Activated naive CD4-positive, alpha-beta T cell treated with anti-CD3 and anti-CD28 coated beads, Interleukin-2, amount 10 ng/mL, durations not matched to agents 5 hours and 36 hours (primary cell): Measurements from ENCODE around the gene CCL5. TPM values are rescaled to one million over a fixed set of nuclear protein-coding genes. Genes with fewer than 3 reads are reported as not detected.

Experiments
- total RNA-seq, 2 experiments: library from RNA; stranded (reverse); gene quantifications; one replicate each; pipeline ENCODE4 v1.2.3, GENCODE V29; 2021

The CCL5 gene
- total RNA-seq, result 10 to 100 TPM; 30.5 to 32.7 TPM

GRCh38 chr17:35879773-35880654 is at the start of gene CCL5:
Gene CCL5, minus strand, starts transcription at chr17:35880360.

GRCh38 chr17:35868737-35869136 is 11.4 kb downstream of the CCL5 start, which contains the start of gene HEATR9:
Gene HEATR9, minus strand, starts transcription at chr17:35868891. Its CDS starts 149 bp downstream, at chr17:35868742.

Other genes starting within 250 kb of the CCL5 start
- under 1 TPM in 1 of 2 experiments, not detected in 1; 0.39 TPM for gene RASL10B, start 148.7 kb downstream of the CCL5 start, total RNA-seq
- not detected for gene GAS2L2, start 127.1 kb downstream of the CCL5 start, total RNA-seq
- not detected for gene C17orf50, start 119.5 kb downstream of the CCL5 start, total RNA-seq
- under 1 TPM in 1 of 2 experiments, not detected in 1; 0.43 TPM for gene MMP28, start 84.7 kb downstream of the CCL5 start, total RNA-seq
- gene TAF15, start 70.9 kb downstream of the CCL5 start, total RNA-seq, result 100 to 1,000 TPM; 239 to 249 TPM
- gene HEATR9, start 11.5 kb downstream of the CCL5 start, total RNA-seq, result under 1 TPM in 1 of 2 experiments, not detected in 1; 0.22 TPM
- 10 to 100 TPM in 1 of 2 experiments, 1 to 10 TPM in 1; 9.1 to 10.5 TPM for gene RDM1, start 50.4 kb upstream of the CCL5 start, total RNA-seq
- gene LYZL6, start 63.4 kb upstream of the CCL5 start, total RNA-seq, result not detected
- gene CCL16, start 101.1 kb upstream of the CCL5 start, total RNA-seq, result not detected
- gene CCL14, start 106.4 kb upstream of the CCL5 start, total RNA-seq, result not detected
- gene CCL15, start 121.2 kb upstream of the CCL5 start, total RNA-seq, result not detected
- not detected for gene CCL23, start 137.6 kb upstream of the CCL5 start, total RNA-seq
- gene CCL18, start 183.9 kb upstream of the CCL5 start, total RNA-seq, result not detected
- 1 to 10 TPM; 7.3 to 8.8 TPM for gene CCL3, start 209.8 kb upstream of the CCL5 start, total RNA-seq
- gene CCL4, start 223.5 kb upstream of the CCL5 start, total RNA-seq, result 1 to 10 TPM; 3.1 to 3.6 TPM